ENCODE data around the gene PPFIA2. TPM values are rescaled to one million over a fixed set of nuclear protein-coding genes. Genes with fewer than 3 reads are reported as not detected.

Gene PPFIA2
- total RNA-seq, 1 donor from 2014 or later = 0.26 TPM

DNA sequence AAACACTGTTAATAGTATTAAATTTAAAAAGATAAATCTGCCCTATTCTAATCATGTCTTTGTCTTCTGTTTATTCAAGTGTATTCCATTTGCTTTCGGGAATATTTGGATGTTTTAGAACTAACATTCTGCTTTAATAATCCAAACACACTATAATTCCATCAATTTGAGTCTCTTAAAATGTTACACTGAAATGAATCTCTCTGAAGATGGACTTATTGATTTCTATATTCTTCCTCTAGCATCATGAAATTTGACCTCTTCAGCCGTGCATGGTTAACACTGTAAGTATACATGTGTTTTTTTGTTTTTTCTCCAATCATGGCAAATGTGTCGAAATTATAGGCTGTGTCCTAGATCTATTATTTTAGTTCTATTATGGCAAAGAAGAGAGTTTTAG is 342.1 kb downstream of the PPFIA2 start:
- TF ChIP-seq, protein P1, sequence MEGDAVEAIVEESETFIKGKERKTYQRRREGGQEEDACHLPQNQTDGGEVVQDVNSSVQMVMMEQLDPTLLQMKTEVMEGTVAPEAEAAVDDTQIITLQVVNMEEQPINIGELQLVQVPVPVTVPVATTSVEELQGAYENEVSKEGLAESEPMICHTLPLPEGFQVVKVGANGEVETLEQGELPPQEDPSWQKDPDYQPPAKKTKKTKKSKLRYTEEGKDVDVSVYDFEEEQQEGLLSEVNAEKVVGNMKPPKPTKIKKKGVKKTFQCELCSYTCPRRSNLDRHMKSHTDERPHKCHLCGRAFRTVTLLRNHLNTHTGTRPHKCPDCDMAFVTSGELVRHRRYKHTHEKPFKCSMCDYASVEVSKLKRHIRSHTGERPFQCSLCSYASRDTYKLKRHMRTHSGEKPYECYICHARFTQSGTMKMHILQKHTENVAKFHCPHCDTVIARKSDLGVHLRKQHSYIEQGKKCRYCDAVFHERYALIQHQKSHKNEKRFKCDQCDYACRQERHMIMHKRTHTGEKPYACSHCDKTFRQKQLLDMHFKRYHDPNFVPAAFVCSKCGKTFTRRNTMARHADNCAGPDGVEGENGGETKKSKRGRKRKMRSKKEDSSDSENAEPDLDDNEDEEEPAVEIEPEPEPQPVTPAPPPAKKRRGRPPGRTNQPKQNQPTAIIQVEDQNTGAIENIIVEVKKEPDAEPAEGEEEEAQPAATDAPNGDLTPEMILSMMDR (IDR thresholded peaks at IDR 0.05; ENCODE audit: insufficient read depth, low read length, severe bottlenecking) = no peak
- Histone ChIP-seq H3K27me3 (ENCODE audit: control insufficient read depth, insufficient read depth, low read length) (no peaks in the 10 kb centered on the region), H3K4me3 (ENCODE audit: low read depth, low read length) (no peak overlapping the region), H3K36me3 (ENCODE audit: control insufficient read depth, insufficient read depth, low read length) (no peaks in the 10 kb centered on the region)
- DNase-seq (ENCODE audit: low read depth) (no peak), FAIRE-seq (no peak)

DNA sequence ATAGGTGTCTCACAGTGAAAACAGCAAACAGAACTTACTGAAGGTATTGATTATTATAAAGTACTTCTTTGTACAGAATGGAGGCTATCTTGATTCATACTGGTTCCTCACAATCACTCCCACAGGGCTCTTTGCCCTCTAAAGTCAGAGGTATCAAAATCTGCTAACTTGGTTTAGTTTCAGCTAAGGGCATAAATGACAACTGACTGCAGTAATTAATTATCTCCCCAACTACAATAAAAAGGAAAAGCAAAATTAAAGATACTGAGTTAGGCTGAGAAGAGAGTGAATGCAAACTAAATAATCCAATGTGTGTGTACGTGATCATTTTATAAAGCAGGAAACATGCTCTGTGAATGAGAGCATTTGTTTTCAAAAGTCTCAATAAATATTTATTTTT is 342.6 kb downstream of the PPFIA2 start:
- Histone ChIP-seq H3K27me3 (ENCODE audit: control insufficient read depth, insufficient read depth, low read length) (no peaks in the 10 kb centered on the region), H3K4me3 (ENCODE audit: low read depth, low read length) (no peak overlapping the region), H3K36me3 (ENCODE audit: control insufficient read depth, insufficient read depth, low read length) (no peaks in the 10 kb centered on the region)
- DNase-seq (ENCODE audit: low read depth) = no peak
- no peak for FAIRE-seq
- TF ChIP-seq, protein P1 (IDR thresholded peaks at IDR 0.05; ENCODE audit: insufficient read depth, low read length, severe bottlenecking) = no peak

DNA sequence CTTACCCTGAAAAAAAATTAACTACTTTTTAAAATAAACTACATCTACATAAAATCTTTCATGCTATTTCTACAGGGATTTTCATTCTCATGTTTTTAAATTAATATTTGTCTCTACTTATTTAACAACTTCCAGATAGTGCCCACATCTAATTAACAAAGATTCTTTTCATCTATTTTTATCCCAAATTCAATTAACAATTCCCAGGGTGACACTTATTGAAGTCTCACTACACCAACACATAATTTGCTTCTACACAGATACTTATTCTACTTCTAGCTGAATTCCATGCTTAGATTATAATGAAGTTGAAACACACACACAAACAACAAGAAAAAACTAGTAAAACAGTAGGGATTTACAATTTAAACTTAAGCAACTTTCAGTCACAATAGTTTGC is 344.7 kb downstream of the PPFIA2 start:
- no peak for DNase-seq (ENCODE audit: low read depth)
- Histone ChIP-seq H3K4me3 (ENCODE audit: low read depth, low read length) (no peak overlapping the region), H3K36me3 (ENCODE audit: control insufficient read depth, insufficient read depth, low read length) (no peaks in the 10 kb centered on the region), H3K27me3 (ENCODE audit: control insufficient read depth, insufficient read depth, low read length) (no peaks in the 10 kb centered on the region)
- TF ChIP-seq, protein P1 (IDR thresholded peaks at IDR 0.05; ENCODE audit: insufficient read depth, low read length, severe bottlenecking) = no peak
- FAIRE-seq = no peak

DNA sequence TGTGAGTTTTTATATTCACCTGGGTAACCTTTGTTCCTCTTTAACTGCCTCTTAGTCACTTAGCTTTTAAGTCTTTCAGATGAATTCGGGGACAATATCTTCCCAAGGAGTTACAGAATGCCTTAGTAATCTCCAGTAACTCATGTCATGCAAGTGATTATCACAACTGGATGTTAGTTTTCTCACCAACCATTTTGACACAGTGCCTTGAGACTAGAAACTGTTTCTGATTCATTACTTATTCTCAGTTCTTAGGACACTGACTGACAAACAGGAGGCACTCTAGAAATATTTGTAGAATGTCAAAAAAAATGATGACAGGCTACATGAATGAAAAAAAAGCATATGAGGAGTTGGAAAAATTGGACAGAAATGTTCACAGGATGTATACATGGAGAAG is 346.2 kb downstream of the PPFIA2 start:
- FAIRE-seq (no peak), DNase-seq (ENCODE audit: low read depth) (no peak)
- H3K27me3 ChIP-seq (ENCODE audit: control insufficient read depth, insufficient read depth, low read length) = no peaks in the 10 kb centered on the region
- TF ChIP-seq, protein P1 (IDR thresholded peaks at IDR 0.05; ENCODE audit: insufficient read depth, low read length, severe bottlenecking) = no peak
- no peaks in the 10 kb centered on the region for H3K36me3 ChIP-seq (ENCODE audit: control insufficient read depth, insufficient read depth, low read length)
- no peak overlapping the region for H3K4me3 ChIP-seq (ENCODE audit: low read depth, low read length)

DNA sequence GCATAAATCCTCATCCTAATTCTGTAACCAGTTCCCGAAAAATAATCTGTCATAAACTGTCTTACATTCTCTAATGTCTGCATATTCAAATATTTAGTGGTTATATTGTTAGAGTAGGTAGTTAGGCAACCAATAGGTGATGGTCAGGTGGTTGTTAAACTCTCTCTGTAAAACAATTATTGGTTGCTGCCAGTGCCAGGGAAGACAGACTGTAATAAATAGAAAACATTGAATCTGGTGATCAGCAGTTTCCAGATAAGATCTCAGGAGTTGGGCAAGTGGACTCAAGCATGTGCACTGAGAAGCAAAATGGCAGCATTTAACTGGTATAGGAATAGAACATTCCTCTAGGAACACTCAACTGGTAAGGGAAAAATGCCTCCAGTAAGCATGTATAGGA is 355.8 kb downstream of the PPFIA2 start:
- FAIRE-seq (no peak), DNase-seq (ENCODE audit: low read depth) (no peak)
- TF ChIP-seq, protein P1 (IDR thresholded peaks at IDR 0.05; ENCODE audit: insufficient read depth, low read length, severe bottlenecking) = no peak
- Histone ChIP-seq H3K27me3 (ENCODE audit: control insufficient read depth, insufficient read depth, low read length) (no peaks in the 10 kb centered on the region), H3K4me3 (ENCODE audit: low read depth, low read length) (no peak overlapping the region), H3K36me3 (ENCODE audit: control insufficient read depth, insufficient read depth, low read length) (no peaks in the 10 kb centered on the region)

DNA sequence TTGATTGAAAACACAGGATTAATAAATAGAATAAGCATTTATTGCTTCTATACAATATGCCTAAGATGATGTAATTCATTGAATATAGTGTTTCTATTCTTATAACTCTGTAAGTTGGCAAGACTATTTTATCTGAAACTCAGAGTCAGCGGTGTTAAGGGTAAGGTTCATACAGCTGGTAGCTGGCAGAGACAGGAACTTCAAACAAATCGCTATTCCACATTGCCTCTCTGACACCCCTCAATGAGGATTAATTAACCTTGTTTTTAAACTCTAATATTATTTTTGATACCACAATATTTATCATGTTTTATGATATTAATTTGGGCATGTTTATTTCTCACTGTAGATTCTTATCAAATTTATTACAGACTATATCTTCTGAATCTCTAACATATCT is 357.9 kb downstream of the PPFIA2 start:
- TF ChIP-seq, protein P1 (IDR thresholded peaks at IDR 0.05; ENCODE audit: insufficient read depth, low read length, severe bottlenecking) = no peak
- H3K4me3 ChIP-seq (ENCODE audit: low read depth, low read length) = no peak overlapping the region
- no peaks in the 10 kb centered on the region for H3K36me3 ChIP-seq (ENCODE audit: control insufficient read depth, insufficient read depth, low read length)
- FAIRE-seq = no peak
- no peaks in the 10 kb centered on the region for H3K27me3 ChIP-seq (ENCODE audit: control insufficient read depth, insufficient read depth, low read length)
- DNase-seq (ENCODE audit: low read depth) = no peak
